ENCODE results near the gene TMEM11. TPM values are rescaled to one million over a fixed set of nuclear protein-coding genes. Genes with fewer than 3 reads are reported as not detected.

The TMEM11 gene
- total RNA-seq, 1 experiment from 2014 or later = 39.1 TPM

DNA sequence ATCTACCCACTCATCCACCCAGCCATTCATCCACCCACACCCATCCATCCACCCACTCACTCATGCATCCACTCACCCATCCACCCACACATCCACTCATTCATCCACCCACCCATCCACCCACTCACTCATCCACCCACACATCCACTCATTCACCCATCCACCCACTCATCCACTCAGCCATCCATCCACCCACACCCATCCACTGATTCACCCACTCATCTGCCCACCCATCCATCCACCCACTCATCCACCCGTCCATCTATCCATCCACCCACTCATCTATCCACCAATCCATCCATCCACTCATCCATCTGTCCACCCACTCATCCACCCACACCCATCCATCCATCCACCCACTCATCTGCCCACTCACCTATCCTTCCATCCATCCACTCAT lies 22.0 kb upstream of the TMEM11 start:
- intact Hi-C loops (cut with micrococcal nuclease; ENCODE audit: unreplicated experiment) = no loop called here
- no peak for DNase-seq
- no peaks in the 10 kb centered on the region for H3K4me1 Mint-ChIP-seq (ENCODE audit: low read depth, unreplicated experiment)
- Histone ChIP-seq H3K4me1 (no peaks in the 10 kb centered on the region), H3K36me3 (ENCODE audit: control insufficient read depth, insufficient read depth, low read length) (no peaks in the 10 kb centered on the region), H3K27me3 (replicated peaks; ENCODE audit: control insufficient read depth, insufficient read depth, low read length) (no peaks in the 10 kb centered on the region), H3K9me3 (no peaks in the 10 kb centered on the region), H3K4me3 (ENCODE audit: low read depth, low read length) (no peak overlapping the region)
- H3K4me3 Mint-ChIP-seq (ENCODE audit: unreplicated experiment) = no peak overlapping the region
- no TSS peak for BruUV-seq (replicated peaks)
- H3K27ac Mint-ChIP-seq (ENCODE audit: unreplicated experiment) = no peak overlapping the region
- ChIA-PET POLR2A (no interaction called here), CTCF (no interaction called here)
- TF ChIP-seq, protein P1, sequence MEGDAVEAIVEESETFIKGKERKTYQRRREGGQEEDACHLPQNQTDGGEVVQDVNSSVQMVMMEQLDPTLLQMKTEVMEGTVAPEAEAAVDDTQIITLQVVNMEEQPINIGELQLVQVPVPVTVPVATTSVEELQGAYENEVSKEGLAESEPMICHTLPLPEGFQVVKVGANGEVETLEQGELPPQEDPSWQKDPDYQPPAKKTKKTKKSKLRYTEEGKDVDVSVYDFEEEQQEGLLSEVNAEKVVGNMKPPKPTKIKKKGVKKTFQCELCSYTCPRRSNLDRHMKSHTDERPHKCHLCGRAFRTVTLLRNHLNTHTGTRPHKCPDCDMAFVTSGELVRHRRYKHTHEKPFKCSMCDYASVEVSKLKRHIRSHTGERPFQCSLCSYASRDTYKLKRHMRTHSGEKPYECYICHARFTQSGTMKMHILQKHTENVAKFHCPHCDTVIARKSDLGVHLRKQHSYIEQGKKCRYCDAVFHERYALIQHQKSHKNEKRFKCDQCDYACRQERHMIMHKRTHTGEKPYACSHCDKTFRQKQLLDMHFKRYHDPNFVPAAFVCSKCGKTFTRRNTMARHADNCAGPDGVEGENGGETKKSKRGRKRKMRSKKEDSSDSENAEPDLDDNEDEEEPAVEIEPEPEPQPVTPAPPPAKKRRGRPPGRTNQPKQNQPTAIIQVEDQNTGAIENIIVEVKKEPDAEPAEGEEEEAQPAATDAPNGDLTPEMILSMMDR (IDR thresholded peaks at IDR 0.05; ENCODE audit: insufficient read depth in 1 of 2, low read depth in 1 of 2, low read length in 1 of 2, severe bottlenecking in 1 of 2, unreplicated experiment in 1 of 2) = no peak
- H3K36me3 Mint-ChIP-seq (ENCODE audit: insufficient read depth, unreplicated experiment) = no peaks in the 10 kb centered on the region
- H3K27me3 Mint-ChIP-seq (ENCODE audit: insufficient read depth, unreplicated experiment) = peaks cover 6% of the 10 kb centered on the region
- no peaks in the 10 kb centered on the region for H3K9me3 Mint-ChIP-seq (ENCODE audit: unreplicated experiment)

DNA sequence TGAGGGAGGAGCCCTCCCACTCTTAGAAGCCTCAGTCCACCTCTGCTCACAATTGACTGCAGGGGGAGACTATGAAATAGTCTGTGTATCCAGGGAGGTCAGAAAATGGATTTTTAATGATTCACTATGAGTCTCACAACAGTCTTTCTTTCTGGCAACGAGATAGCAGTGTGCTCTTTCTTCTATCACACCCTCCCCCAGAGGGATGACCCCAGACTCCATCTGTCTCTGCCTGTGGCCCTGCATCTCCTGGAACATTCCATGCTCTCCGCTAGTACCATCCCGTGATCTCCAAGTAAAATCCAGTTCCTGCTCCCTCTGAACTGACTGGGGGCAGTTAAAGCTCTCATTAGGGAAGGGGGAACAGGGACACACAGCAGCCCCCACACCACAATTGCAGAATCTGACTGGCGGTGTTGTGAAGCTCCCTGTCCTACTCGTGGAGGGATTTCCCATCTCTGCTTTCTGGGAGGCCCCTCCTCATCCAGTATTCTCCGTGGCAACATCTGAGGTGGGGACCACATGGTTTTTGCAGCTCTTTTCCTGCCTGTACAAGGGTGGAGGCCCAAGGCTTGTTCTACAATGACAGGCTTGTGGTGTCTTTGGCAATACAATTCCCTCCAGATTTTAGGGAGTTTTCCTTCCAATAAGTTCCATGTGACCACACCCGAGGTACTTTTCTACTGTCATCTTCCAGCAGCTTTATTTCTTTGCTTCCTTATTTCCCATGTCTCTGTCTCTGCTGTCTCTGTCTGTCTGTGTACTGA lies 19.8 kb upstream of the TMEM11 start:
- Mint-ChIP-seq H3K4me3 (ENCODE audit: unreplicated experiment) (no peak overlapping the region), H3K4me1 (ENCODE audit: low read depth, unreplicated experiment) (no peaks in the 10 kb centered on the region), H3K27me3 (ENCODE audit: insufficient read depth, unreplicated experiment) (peaks cover 6% of the 10 kb centered on the region), H3K27ac (ENCODE audit: unreplicated experiment) (no peak overlapping the region), H3K36me3 (ENCODE audit: insufficient read depth, unreplicated experiment) (no peaks in the 10 kb centered on the region), H3K9me3 (ENCODE audit: unreplicated experiment) (no peaks in the 10 kb centered on the region)
- ChIA-PET POLR2A (interaction anchor here (0.6 kb wide), 1 partner anchor 42 kb away, joined by 4 read pairs; no protein-coding TSS in a partner anchor), CTCF (no interaction called here)
- Histone ChIP-seq H3K27me3 (replicated peaks; ENCODE audit: control insufficient read depth, insufficient read depth, low read length) (no peaks in the 10 kb centered on the region), H3K9me3 (no peaks in the 10 kb centered on the region), H3K36me3 (ENCODE audit: control insufficient read depth, insufficient read depth, low read length) (no peaks in the 10 kb centered on the region), H3K4me3 (ENCODE audit: low read depth, low read length) (no peak overlapping the region), H3K4me1 (no peaks in the 10 kb centered on the region)
- no peak for DNase-seq
- no TSS peak for BruUV-seq (replicated peaks)
- intact Hi-C loops (cut with micrococcal nuclease; ENCODE audit: unreplicated experiment) = no loop called here
- TF ChIP-seq, protein P1 (IDR thresholded peaks at IDR 0.05; ENCODE audit: insufficient read depth in 1 of 2, low read depth in 1 of 2, low read length in 1 of 2, severe bottlenecking in 1 of 2, unreplicated experiment in 1 of 2) = no peak

DNA sequence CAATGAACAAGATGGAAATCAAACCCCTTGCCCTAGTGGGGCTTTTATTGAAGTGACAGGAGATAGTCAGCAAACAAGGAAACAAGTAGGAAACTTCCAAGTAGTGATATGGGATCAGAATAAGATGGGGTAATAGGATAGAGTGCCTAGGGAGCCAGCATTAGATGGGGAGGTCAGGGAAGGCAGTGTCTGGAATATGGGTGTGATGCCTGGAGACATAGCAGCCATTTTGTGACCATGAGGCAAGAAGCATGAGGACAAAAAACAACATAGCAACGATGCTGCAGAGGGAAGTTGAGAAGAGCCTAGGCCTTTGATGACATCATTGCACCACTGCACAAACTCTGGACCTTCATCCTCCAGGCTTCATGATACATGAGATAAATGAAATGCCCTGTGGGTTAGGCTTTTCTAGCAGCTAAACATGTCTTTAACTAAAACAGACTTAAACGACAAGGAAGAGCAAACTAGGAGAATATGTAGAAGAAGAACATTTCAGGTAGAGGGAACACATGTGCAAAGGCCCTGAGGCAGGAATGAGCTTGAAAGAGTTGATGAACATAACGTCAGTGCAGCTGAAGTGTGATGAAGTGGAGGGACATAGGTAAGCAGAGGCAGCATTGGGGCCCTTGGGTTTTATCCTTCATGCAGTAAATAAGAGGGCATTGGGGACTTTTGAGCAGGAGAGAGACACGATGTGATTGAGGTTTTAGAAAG lies 18.2 kb upstream of the TMEM11 start:
- Mint-ChIP-seq H3K4me1 (ENCODE audit: low read depth, unreplicated experiment) (peaks cover 6% of the 10 kb centered on the region), H3K27ac (ENCODE audit: unreplicated experiment) (no peak overlapping the region), H3K9me3 (ENCODE audit: unreplicated experiment) (no peaks in the 10 kb centered on the region), H3K36me3 (ENCODE audit: insufficient read depth, unreplicated experiment) (no peaks in the 10 kb centered on the region), H3K4me3 (ENCODE audit: unreplicated experiment) (no peak overlapping the region), H3K27me3 (ENCODE audit: insufficient read depth, unreplicated experiment) (peaks cover 2% of the 10 kb centered on the region)
- no peaks in the 10 kb centered on the region for H3K9me3 ChIP-seq
- DNase-seq = no peak
- no TSS peak for BruUV-seq (replicated peaks)
- H3K4me3 ChIP-seq (ENCODE audit: low read depth, low read length) = no peak overlapping the region
- no peaks in the 10 kb centered on the region for H3K27me3 ChIP-seq (replicated peaks; ENCODE audit: control insufficient read depth, insufficient read depth, low read length)
- no peaks in the 10 kb centered on the region for H3K36me3 ChIP-seq (ENCODE audit: control insufficient read depth, insufficient read depth, low read length)
- TF ChIP-seq, protein P1 (IDR thresholded peaks at IDR 0.05; ENCODE audit: insufficient read depth in 1 of 2, low read depth in 1 of 2, low read length in 1 of 2, severe bottlenecking in 1 of 2, unreplicated experiment in 1 of 2) = no peak
- ChIA-PET CTCF (no interaction called here), POLR2A (no interaction called here)
- intact Hi-C loops (cut with micrococcal nuclease; ENCODE audit: unreplicated experiment) = no loop called here
- H3K4me1 ChIP-seq = no peaks in the 10 kb centered on the region
